Right cardiac atrium (tissue), 5 donors: ENCODE measurements around the gene SYNPR. TPM values are rescaled to one million over a fixed set of nuclear protein-coding genes. Genes with fewer than 3 reads are reported as not detected.

Experiments used
- ATAC-seq, 2 donors: fragments of 200-7000 bp; cut with Tn5 transposase; one replicate each; pipeline versions ENCODE4 v1.8.0 to v1.9.1; 2020; ENCODE audit warnings: moderate library complexity in 2 of 2, mild to moderate bottlenecking in 1 of 2
- DNase-seq, 3 donors: peaks; one replicate each; pipeline ENCODE4 v3.0.0-alpha.2; 2020
- H3K27ac ChIP-seq: one replicate; pipeline ENCODE4 v1.5.1; 2013; ENCODE audit warnings: mild to moderate bottlenecking, low read length, control low read depth, moderate library complexity
- H3K27me3 ChIP-seq: one replicate; pipeline ENCODE4 v1.6.1; 2013; ENCODE audit not compliant: control insufficient read depth, insufficient read depth
- H3K4me1 ChIP-seq: one replicate; pipeline ENCODE4 v1.6.1; 2013; ENCODE audit warnings: low read length; ENCODE audit not compliant: control insufficient read depth, insufficient read depth
- H3K4me3 ChIP-seq: one replicate; pipeline ENCODE4 v1.5.1; 2013; ENCODE audit warnings: low read length, control low read depth
- H3K9me3 ChIP-seq: one replicate; pipeline ENCODE4 v1.6.1; 2013; ENCODE audit warnings: low read length; ENCODE audit not compliant: control insufficient read depth
- WGBS: extraction: QIAGEN DNeasy Blood & Tissue Kit; methylation state at CpG from one replicate; pipeline ENCODE4 v1.1.7; 2013; 5-methylcytosine and 5-hydroxymethylcytosine counted together
- intact Hi-C, 4 donors: fragments of 100-400 bp; cut with DNase I; formaldehyde crosslinking; loops; one replicate each; pipeline versions ENCODE4 v1.11.0 to v1.14.0; 2022 to 2023
- polyA plus RNA-seq: library from polyadenylated mRNA; stranded (reverse); fragments of 200-250 nt; gene quantifications from one replicate; pipeline ENCODE4 v1.2.3, GENCODE V29; 2013
- total RNA-seq, 4 donors: library from RNA; stranded (reverse); fragmentation: NEBNext Ultra II Directional; extraction: Animal tissue kit (Norgen Biotek cat#: 25700); gene quantifications; one replicate each; pipeline ENCODE4 v1.2.1, GENCODE V29; 2021
- donor health status: healthy with polysubstance abuse.
- donor health status: DM: no; HTN: yes; CAD: no.
- donor health status: DM: no; HTN: no; CAD: no.
- donor health status: DM: no; HTN: yes; CAD: no; lungs with severe emphysema.
- donor health status: DM: yes; HTN: yes; CAD: no.

Gene SYNPR
- total and polyA plus RNA-seq, 5 donors: 3.8 to 14.4 (median 8.2) TPM

DNA sequence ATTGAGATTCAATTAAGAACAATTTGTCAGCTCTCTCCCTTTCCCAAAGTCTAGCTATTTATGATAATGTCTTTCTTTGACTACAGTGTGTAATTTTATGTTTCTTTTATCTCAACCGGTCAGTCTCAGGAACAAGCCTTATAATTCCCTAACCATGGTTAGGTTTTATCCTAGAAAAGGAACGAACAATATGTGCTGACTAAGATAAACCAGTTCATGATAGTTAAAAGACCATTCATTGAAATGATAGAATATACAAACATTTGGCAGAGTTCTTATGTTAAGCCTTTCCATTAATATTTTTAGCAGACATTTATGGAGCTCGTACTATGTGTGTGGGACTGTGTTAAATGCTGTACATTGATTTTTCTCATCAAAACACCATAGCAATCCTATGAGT lies 106.3 kb downstream of the SYNPR start:
- no peak for ATAC-seq
- H3K4me3 ChIP-seq: no peak overlapping the region
- intact Hi-C loops: no loop called here
- H3K27me3 ChIP-seq: no peaks in the 10 kb centered on the region
- H3K4me1 ChIP-seq: no peaks in the 10 kb centered on the region
- no peaks in the 10 kb centered on the region for H3K9me3 ChIP-seq
- 45% methylated on average over 3 of the region's 3 CpGs for WGBS
- no peak for DNase-seq
- H3K27ac ChIP-seq: no peak overlapping the region

DNA sequence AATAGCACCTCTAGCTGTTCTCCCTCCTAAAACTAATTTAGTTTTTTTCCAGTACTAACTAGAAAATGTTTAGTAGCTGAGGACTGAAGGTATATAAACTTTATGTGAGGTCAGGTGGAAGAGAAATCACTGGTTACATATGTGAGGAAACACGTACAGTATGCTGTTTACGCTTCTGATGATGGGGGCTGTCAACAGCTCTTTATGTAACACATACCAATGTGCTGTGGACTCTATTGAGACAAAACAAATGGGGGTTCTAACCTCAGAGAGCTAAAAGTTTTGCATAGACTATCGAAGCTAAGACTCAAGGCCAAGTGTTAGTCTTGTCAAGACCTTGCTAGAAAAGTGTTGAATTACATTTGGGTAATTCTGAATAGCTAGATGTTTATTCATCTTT lies 107.5 kb downstream of the SYNPR start:
- no peak for ATAC-seq
- intact Hi-C loops: no loop called here
- no peaks in the 10 kb centered on the region for H3K9me3 ChIP-seq
- H3K27ac ChIP-seq: no peak overlapping the region
- DNase-seq: no peak
- H3K27me3 ChIP-seq: no peaks in the 10 kb centered on the region
- no peaks in the 10 kb centered on the region for H3K4me1 ChIP-seq
- 23% methylated on average over 3 of the region's 3 CpGs for WGBS
- no peak overlapping the region for H3K4me3 ChIP-seq

DNA sequence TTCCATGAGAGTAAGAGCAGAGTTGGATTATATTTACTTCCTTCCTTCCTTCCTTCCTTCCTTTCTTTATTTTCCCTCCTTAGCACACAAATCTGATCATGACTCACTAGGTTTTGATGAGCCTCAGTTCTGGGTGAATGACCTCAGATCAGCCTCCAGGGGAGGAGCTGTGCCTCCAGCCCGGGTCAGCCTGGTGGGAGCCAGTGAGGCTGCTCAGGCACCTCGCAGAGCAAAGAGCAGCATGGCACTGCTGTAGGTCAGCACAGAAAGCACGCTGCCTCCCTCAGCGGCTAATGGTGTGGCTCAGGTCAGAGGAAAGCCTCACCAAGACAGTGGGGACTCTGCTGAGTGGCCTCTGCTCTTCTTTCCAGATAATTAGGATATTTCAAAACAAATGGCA lies 108.5 kb downstream of the SYNPR start:
- intact Hi-C loops: no loop called here
- DNase-seq (no peak), ATAC-seq (no peak)
- H3K4me1 ChIP-seq: no peaks in the 10 kb centered on the region
- H3K4me3 ChIP-seq: no peak overlapping the region
- H3K9me3 ChIP-seq: no peaks in the 10 kb centered on the region
- no peaks in the 10 kb centered on the region for H3K27me3 ChIP-seq
- 46% methylated on average over 4 of the region's 4 CpGs for WGBS
- no peak overlapping the region for H3K27ac ChIP-seq

DNA sequence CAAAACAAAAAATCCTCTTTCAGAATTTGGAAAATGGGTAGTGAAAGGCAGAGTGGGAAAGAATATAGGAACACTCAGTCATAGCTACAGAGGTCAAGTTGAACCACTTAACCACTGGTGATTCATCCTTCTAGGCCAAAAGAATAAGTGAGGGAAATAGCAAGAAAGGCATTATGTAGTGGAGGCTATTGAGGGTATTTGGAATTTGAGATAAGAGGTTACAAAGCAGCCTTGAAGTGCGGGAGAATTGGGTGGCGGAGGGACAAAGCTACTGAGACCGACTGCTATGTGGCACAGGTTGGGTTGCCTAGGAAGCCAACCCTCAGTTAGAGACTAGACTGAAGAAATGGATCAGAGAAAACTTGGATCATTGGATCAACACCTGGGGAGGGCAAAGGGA lies 109.5 kb downstream of the SYNPR start:
- ATAC-seq: no peak
- 74% methylated on average over 3 of the region's 3 CpGs for WGBS

DNA sequence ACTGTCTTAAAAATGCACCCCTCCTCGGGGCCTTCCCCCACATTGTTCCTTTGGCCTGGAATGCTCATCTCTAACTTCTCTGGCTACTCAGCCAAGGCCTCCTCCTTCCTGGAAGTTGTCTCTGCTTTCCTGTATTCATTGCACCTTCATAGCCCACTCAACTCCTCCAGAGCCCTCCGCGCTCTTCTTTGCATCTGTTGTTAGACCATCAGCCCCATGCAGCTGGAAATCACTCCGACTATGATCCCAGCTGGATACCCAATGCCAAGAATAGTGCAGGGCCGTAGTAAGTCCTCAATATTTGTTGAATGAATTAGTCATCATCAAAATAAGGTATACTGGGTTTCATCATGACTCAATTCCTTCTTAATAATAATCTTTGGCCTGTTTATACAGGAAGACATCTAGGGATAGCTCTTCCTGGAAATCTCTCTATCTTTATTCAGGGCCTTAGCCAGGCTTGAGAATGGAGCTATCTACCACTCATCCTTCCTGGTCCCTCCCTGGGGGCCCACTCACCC lies 112.7 kb downstream of the SYNPR start:
- Histone ChIP-seq H3K27ac (no peak overlapping the region), H3K4me3 (no peak overlapping the region), H3K4me1 (no peaks in the 10 kb centered on the region), H3K27me3 (no peaks in the 10 kb centered on the region), H3K9me3 (no peaks in the 10 kb centered on the region)
- ATAC-seq: no peak
- no peak for DNase-seq
- WGBS: 65% methylated on average over 5 of the region's 5 CpGs
- intact Hi-C loops: no loop called here

More for the DNA sequence above, 109.5 kb downstream of the SYNPR start:
- Histone ChIP-seq H3K9me3 (no peaks in the 10 kb centered on the region), H3K4me1 (no peaks in the 10 kb centered on the region), H3K4me3 (no peak overlapping the region), H3K27me3 (no peaks in the 10 kb centered on the region), H3K27ac (no peak overlapping the region)
- intact Hi-C loops: no loop called here
- DNase-seq: no peak

DNA sequence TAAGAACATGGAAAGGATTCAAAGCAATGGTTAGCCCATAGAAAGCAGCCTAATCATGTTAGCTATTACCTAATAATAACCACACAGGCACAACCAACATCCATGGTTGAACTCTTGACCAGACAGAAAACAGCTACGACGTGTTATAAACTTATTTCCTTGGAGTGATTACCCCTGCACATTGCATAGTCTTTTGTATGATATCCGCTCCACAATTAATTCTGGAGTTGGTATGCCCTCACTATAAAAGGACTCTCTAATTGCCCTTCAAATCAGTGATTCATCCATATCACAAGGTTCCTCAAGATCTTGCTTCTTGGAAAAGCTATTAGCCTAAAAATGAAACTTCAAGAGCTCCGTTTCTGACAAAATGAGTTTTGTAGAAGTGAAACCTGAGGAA lies 117.9 kb downstream of the SYNPR start:
- intact Hi-C loops: no loop called here
- Histone ChIP-seq H3K27ac (no peak overlapping the region), H3K27me3 (no peaks in the 10 kb centered on the region), H3K4me3 (no peak overlapping the region), H3K9me3 (no peaks in the 10 kb centered on the region), H3K4me1 (no peaks in the 10 kb centered on the region)
- WGBS: 82% methylated on average over 4 of the region's 4 CpGs
- ATAC-seq: no peak
- no peak for DNase-seq

DNA sequence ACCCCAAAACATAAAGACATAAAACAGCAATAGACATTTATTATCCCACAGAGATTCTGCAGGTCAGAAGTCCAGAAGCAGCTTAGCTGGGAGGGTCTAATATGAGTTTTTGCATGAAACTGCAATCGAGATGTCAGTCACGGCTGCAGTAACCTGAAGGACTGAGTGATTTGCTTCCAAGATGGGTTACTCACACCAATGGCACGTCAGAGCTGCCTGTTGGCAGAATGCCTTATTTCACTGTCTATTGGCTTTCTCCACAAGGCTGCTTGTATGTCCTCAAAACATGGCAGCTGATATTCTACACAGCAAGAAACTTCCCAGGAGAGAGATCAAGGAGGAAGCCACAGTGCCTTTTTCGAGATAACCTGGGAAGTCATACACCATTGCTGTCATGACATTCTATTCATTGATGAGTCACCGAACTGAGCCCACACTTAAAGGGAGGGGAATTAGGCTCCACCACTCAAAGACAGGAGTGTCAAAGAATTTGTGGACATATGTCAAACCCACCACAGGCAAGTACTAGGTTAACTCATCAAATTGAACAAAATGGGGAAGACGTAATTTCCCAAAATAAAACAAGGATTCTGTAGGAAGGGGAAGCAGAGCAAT lies 122.2 kb downstream of the SYNPR start:
- ATAC-seq (no peak), DNase-seq (no peak)
- Histone ChIP-seq H3K4me1 (no peaks in the 10 kb centered on the region), H3K27me3 (no peaks in the 10 kb centered on the region), H3K9me3 (no peaks in the 10 kb centered on the region), H3K4me3 (no peak overlapping the region), H3K27ac (no peak overlapping the region)
- intact Hi-C loops: no loop called here
- WGBS: 60% methylated on average over 6 of the region's 6 CpGs

DNA sequence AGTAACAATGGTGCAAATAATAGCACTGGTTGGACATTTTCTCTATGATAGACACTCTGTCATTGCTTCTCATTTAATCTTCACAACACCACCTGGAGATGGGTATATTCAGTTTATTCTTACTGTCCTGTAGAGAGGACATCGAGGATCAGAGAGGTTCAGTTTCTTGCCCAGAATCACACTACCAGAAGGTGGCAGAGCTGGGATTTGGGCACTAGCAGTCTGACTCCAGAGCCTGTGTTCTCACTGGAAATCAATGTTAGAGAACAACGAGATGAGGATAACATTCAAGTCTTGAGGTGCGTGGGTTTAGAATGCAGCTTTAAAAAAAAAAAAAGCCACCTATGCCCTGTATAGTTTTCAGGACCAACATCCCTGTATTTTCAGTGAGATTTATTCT lies 127.8 kb downstream of the SYNPR start:
- Histone ChIP-seq H3K27me3 (no peaks in the 10 kb centered on the region), H3K4me3 (no peak overlapping the region), H3K27ac (no peak overlapping the region), H3K9me3 (no peaks in the 10 kb centered on the region), H3K4me1 (no peaks in the 10 kb centered on the region)
- intact Hi-C loops: no loop called here
- WGBS: 76% methylated on average over 3 of the region's 3 CpGs
- DNase-seq (no peak), ATAC-seq (no peak)

DNA sequence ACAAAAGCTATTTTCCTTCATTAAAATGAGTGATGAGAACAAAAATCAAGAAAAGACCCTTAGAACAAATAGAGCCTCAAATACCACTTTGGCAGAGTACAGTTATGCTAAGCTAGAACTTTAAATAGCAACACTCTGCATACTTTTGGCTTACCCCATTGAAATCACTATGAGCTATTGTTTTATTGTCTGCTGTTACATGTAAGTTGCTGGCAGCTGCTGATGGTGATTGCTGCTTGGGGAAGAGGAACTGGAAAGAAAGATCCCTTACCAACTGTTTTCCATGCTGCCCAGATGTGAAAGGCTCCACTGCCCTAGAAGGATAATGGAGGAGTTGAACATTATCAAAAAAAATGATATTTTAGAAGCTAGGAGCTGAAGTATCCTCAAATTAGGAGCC lies 135.4 kb downstream of the SYNPR start:
- ATAC-seq: no peak

DNA sequence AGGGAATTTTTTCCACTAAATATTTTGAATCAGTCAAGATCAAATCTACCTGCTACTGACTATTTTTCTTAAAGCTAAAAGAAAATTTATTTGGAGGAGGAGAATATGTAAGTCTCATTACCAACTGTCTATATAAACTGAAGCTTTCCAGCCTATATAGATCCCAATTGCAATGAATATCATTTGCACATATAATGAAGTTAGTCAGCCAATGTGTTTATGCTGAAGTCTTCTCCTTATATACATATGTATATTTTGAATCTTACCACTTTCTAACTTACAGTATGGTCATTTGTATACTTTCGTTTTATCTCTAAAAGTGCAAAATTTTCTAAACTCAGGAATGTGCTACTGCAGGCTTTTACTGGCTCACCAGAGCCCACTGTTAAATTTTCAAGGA lies 136.5 kb downstream of the SYNPR start:
- intact Hi-C loops: no loop called here
- Histone ChIP-seq H3K4me1 (no peaks in the 10 kb centered on the region), H3K4me3 (no peak overlapping the region), H3K27me3 (no peaks in the 10 kb centered on the region), H3K27ac (no peak overlapping the region), H3K9me3 (no peaks in the 10 kb centered on the region)
- DNase-seq (no peak), ATAC-seq (no peak)
- 56% methylated on average over 1 of the region's 1 CpG for whole genome bisulfite sequencing

More for the DNA sequence above, 135.4 kb downstream of the SYNPR start:
- no peaks in the 10 kb centered on the region for H3K9me3 ChIP-seq
- H3K4me1 ChIP-seq: no peaks in the 10 kb centered on the region
- no peaks in the 10 kb centered on the region for H3K27me3 ChIP-seq
- intact Hi-C loops: no loop called here
- H3K27ac ChIP-seq: no peak overlapping the region
- no peak overlapping the region for H3K4me3 ChIP-seq
- DNase-seq: no peak

DNA sequence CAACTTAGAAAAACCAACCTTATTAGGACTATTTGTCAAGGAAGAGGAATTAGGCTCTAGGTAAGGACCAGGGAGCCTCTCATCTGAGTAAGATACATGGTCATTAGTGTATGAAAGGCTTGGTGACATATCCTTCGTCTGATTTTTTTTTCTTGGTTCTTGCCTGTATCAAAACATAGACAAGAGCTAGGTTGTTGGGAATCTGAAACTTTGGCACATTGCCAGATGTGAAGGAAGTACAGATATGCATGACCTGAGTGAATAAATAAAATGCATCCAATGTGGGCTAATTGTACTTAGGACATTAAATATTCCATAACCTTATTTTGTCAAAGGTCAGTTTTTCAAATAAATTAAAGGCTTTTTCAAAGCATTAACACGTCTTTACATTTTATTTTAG lies 151.8 kb downstream of the SYNPR start:
- intact Hi-C loops: no loop called here
- no peak for ATAC-seq
- H3K9me3 ChIP-seq: no peaks in the 10 kb centered on the region
- 38% methylated on average over 2 of the region's 2 CpGs for WGBS
- H3K27ac ChIP-seq: no peak overlapping the region
- no peak overlapping the region for H3K4me3 ChIP-seq
- H3K4me1 ChIP-seq: no peaks in the 10 kb centered on the region
- H3K27me3 ChIP-seq: no peaks in the 10 kb centered on the region
- DNase-seq: no peak

DNA sequence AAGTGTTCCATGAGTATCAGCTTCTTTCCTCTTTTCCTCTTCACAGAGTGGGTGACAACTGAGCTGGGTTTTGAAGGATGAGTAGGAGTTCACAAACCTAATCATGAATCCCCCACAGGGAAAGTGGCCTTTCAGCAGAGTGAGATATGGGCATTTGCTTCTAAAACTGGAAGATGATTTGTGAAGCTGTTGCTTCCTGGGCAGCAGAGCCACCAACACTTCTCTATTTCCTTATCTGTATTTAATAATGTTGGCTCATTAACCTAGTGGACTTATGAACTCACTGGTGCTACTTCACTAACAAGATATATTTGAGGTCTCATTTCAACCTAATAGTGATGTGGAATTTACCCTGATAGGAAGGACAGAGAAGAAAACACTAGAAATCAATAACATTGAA lies 152.8 kb downstream of the SYNPR start:
- H3K27me3 ChIP-seq: no peaks in the 10 kb centered on the region
- H3K4me1 ChIP-seq: no peaks in the 10 kb centered on the region
- H3K27ac ChIP-seq: no peak overlapping the region
- H3K9me3 ChIP-seq: no peaks in the 10 kb centered on the region
- H3K4me3 ChIP-seq: no peak overlapping the region
- intact Hi-C loops: no loop called here
- no peak for ATAC-seq
- DNase-seq: no peak
